Measurements from ENCODE around the gene CACNA2D2.
"Not testable (repeated sequence)": the region's sequence is repeated elsewhere in the genome, so short reads cannot be mapped to it uniquely, and the experiment has no call there.

The CACNA2D2 gene

GRCh38 chr3:50525987-50526386 is 22.6 kb upstream of the CACNA2D2 start:
- FAIRE-seq: no peak

- FAIRE-seq: no peak
Measured at GRCh38 chr3:50525191-50525910, 21.9 kb upstream of the CACNA2D2 start.

- no peak for FAIRE-seq
Measured at GRCh38 chr3:50524746-50525145, 21.3 kb upstream of the CACNA2D2 start.

GRCh38 chr3:50523279-50523811 is 19.9 kb upstream of the CACNA2D2 start:
- FAIRE-seq: no peak

- no peak for FAIRE-seq
Measured at GRCh38 chr3:50521572-50521971, 18.1 kb upstream of the CACNA2D2 start.

GRCh38 chr3:50520849-50521248 is 17.4 kb upstream of the CACNA2D2 start:
- no peak for FAIRE-seq

GRCh38 chr3:50519471-50520089 is 16.1 kb upstream of the CACNA2D2 start:
- FAIRE-seq: no peak

GRCh38 chr3:50518436-50518835 is 15.0 kb upstream of the CACNA2D2 start:
- no peak for FAIRE-seq

- FAIRE-seq: no peak
Measured at GRCh38 chr3:50517721-50518206, 14.3 kb upstream of the CACNA2D2 start.

GRCh38 chr3:50516440-50516871 is 13.0 kb upstream of the CACNA2D2 start:
- FAIRE-seq: no peak

- FAIRE-seq: no peak
Measured at GRCh38 chr3:50515565-50516439, 12.4 kb upstream of the CACNA2D2 start.

GRCh38 chr3:50512908-50513307 is 9.5 kb upstream of the CACNA2D2 start:
- not testable (repeated sequence) for FAIRE-seq

- no peak for FAIRE-seq
Measured at GRCh38 chr3:50512131-50512530, 8.7 kb upstream of the CACNA2D2 start.

GRCh38 chr3:50510325-50510724 is 6.9 kb upstream of the CACNA2D2 start:
- FAIRE-seq: no peak

- no peak for FAIRE-seq
Measured at GRCh38 chr3:50509715-50510114, 6.3 kb upstream of the CACNA2D2 start.

- FAIRE-seq: no peak
Measured at GRCh38 chr3:50508821-50509220, 5.4 kb upstream of the CACNA2D2 start.

GRCh38 chr3:50506169-50506568 is 2.7 kb upstream of the CACNA2D2 start:
- no peak for FAIRE-seq

- no peak for FAIRE-seq
Measured at GRCh38 chr3:50504681-50505080, 1.2 kb upstream of the CACNA2D2 start.

GRCh38 chr3:50502584-50503423 is 630 bp downstream of the CACNA2D2 start:
- no peak for FAIRE-seq

GRCh38 chr3:50502225-50502583 is 1.2 kb downstream of the CACNA2D2 start:
- FAIRE-seq: no peak

GRCh38 chr3:50495609-50496423 is 7.6 kb downstream of the CACNA2D2 start:
- no peak for FAIRE-seq
